Activated T-helper 1 cell treated with anti-CD3 and anti-CD28 coated beads, Interleukin-12 subunit alpha, Interleukin-12 subunit beta, Interleukin-2, Interleukin-4 antibody, amounts not matched to agents 30 ng/mL and 10 ng/mL and 1 ng/mL, durations not matched to agents 14 hours and 24 hours and 36 hours (primary cell): ENCODE measurements around the gene NADK2. TPM values are rescaled to one million over a fixed set of nuclear protein-coding genes. Genes with fewer than 3 reads are reported as not detected.

Experiments
- DNase-seq: peaks from one replicate; pipeline ENCODE4 v3.0.0; 2021; ENCODE audit warnings: low spot score
- H3K27ac Mint-ChIP-seq: one replicate; pipeline ENCODE4 v1.8.0; 2021; ENCODE audit warnings: mild to moderate bottlenecking, mixed read lengths
- H3K27me3 Mint-ChIP-seq: one replicate; pipeline ENCODE4 v1.8.0; 2022; ENCODE audit warnings: mild to moderate bottlenecking, moderate library complexity, mixed read lengths; ENCODE audit not compliant: insufficient read depth
- H3K36me3 Mint-ChIP-seq: one replicate; pipeline ENCODE4 v1.8.0; 2021; ENCODE audit warnings: low read depth, mixed read lengths
- H3K4me1 Mint-ChIP-seq: one replicate; pipeline ENCODE4 v1.8.0; 2021; ENCODE audit warnings: low read depth, mixed read lengths
- H3K4me3 Mint-ChIP-seq: one replicate; pipeline ENCODE4 v1.8.0; 2021; ENCODE audit warnings: mild to moderate bottlenecking, moderate library complexity, mixed read lengths
- H3K9me3 Mint-ChIP-seq: one replicate; pipeline ENCODE4 v1.8.0; 2021; ENCODE audit warnings: mixed read lengths
- intact Hi-C: fragments of 100-400 bp; cut with micrococcal nuclease; formaldehyde crosslinking; loops from one replicate; pipeline ENCODE4 v1.15.1; 2024
- total RNA-seq: library from RNA; stranded (reverse); gene quantifications from 2 replicates; pipeline ENCODE4 v1.2.3, GENCODE V29; 2022

The NADK2 gene
- total RNA-seq, 1 donor from 2014 or later: 21.7 TPM

DNA sequence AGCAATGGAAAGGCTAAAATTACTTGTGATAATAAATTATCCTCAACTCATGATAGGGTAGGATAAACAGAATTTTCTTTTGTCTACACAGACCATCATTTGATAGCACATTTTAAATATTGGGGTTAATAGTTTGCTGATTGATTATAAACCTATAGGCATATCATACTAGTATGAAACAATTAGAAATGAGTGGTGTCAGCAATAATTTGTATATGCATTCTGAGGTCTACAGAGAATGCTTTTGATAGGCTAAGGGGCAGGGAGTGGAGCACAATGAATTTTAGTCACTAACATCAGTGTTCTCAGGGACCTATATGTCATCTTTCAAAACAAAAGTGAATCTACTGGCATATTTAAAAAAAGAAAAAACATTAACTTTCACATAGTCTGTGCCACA, 27.8 kb upstream of the NADK2 start:
- DNase-seq: no peak
- Mint-ChIP-seq H3K36me3 (no peaks in the 10 kb centered on the region), H3K9me3 (no peaks in the 10 kb centered on the region), H3K4me1 (no peaks in the 10 kb centered on the region), H3K27ac (no peak overlapping the region), H3K4me3 (no peak overlapping the region), H3K27me3 (peaks cover 4% of the 10 kb centered on the region)
- intact Hi-C loops: no loop called here

GRCh38 chr5:36267905-36268304, 26.2 kb upstream of the NADK2 start:
- H3K27me3 Mint-ChIP-seq: peaks cover 5% of the 10 kb centered on the region
- intact Hi-C loops: no loop called here

DNA sequence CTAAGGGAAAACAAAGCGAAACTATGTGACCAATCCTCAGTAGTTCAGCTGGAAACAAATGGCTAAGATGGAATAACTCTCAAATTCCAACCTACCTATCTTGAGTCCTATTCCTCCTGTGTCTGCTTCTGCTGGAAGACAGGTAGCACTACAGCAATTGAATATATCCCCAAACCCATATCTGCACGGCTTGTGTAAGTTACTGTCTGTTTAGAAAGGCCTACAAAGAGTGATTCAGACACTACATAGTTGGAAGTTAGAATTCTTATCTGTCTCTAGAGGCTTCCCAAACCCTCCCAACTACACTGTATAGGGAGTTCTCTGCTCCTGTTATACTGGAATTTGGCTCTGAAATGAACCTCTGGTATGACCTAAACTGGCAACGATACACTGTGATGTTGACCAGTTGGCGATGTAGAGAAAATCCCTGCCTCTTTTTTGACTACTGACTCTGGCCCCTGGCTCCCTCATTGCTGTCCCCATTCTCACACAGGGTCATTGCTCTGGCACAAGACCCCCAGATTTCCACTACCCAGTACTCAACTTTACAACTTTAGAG, 22.6 kb upstream of the NADK2 start:
- no peaks in the 10 kb centered on the region for H3K9me3 Mint-ChIP-seq
- no peak overlapping the region for H3K27ac Mint-ChIP-seq
- intact Hi-C loops: loop anchor here (1.0 kb wide), 1 partner anchor 134 kb away; no protein-coding TSS in a partner anchor
- H3K27me3 Mint-ChIP-seq: peaks cover 22% of the 10 kb centered on the region
- no peak for DNase-seq
- H3K4me3 Mint-ChIP-seq: no peak overlapping the region
- H3K36me3 Mint-ChIP-seq: no peaks in the 10 kb centered on the region
- no peaks in the 10 kb centered on the region for H3K4me1 Mint-ChIP-seq

More at GRCh38 chr5:36267905-36268304, 26.2 kb upstream of the NADK2 start:
- no peaks in the 10 kb centered on the region for H3K4me1 Mint-ChIP-seq
- no peaks in the 10 kb centered on the region for H3K36me3 Mint-ChIP-seq
- no peak overlapping the region for H3K4me3 Mint-ChIP-seq
- no peak overlapping the region for H3K27ac Mint-ChIP-seq
- no peaks in the 10 kb centered on the region for H3K9me3 Mint-ChIP-seq
- no peak for DNase-seq

- intact Hi-C loops: no loop called here
- no peak overlapping the region for H3K27ac Mint-ChIP-seq
- no peaks in the 10 kb centered on the region for H3K36me3 Mint-ChIP-seq
- DNase-seq: no peak
- H3K27me3 Mint-ChIP-seq: peaks cover 22% of the 10 kb centered on the region
- no peak overlapping the region for H3K4me3 Mint-ChIP-seq
- H3K9me3 Mint-ChIP-seq: no peaks in the 10 kb centered on the region
- no peaks in the 10 kb centered on the region for H3K4me1 Mint-ChIP-seq
Observed at GRCh38 chr5:36261186-36261585, 19.5 kb upstream of the NADK2 start.

- no peak overlapping the region for H3K4me3 Mint-ChIP-seq
- intact Hi-C loops: no loop called here
- DNase-seq: no peak
- H3K4me1 Mint-ChIP-seq: no peaks in the 10 kb centered on the region
- H3K36me3 Mint-ChIP-seq: no peaks in the 10 kb centered on the region
- H3K27me3 Mint-ChIP-seq: peaks cover 24% of the 10 kb centered on the region
- no peak overlapping the region for H3K27ac Mint-ChIP-seq
- no peaks in the 10 kb centered on the region for H3K9me3 Mint-ChIP-seq
Observed at GRCh38 chr5:36253575-36253974, 11.8 kb upstream of the NADK2 start.

DNA sequence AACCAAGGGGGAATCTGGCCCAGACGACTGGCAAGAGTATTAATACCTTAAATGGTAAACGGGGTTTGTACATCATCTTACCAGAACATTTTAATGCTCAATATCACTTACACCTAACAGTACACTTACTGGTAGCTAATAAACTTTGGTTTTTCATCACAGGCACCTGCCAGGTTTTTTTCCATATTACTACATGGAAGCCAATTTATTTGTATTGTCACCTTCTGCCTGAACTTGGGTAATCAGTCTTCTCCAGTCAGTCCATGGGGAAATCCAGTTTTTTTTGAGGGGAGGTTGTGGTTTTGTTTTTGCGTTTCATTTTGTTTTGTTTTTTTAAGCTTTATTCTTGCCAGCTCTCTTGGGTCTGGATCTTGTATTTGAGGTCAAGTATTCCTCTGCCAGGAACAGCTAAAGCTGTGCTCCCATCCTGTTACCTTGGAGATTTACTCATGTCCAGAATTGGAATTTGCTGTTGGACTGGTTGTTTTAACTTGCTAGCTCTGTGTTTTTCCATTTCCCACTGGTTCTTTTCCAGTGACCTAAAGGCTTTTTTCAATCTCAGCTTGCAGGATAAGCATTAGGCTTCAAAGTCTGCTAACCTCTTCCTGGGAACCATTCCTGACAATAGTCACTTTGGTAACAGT, 11.1 kb upstream of the NADK2 start:
- DNase-seq: no peak
- H3K27ac Mint-ChIP-seq: no peak overlapping the region
- no peaks in the 10 kb centered on the region for H3K4me1 Mint-ChIP-seq
- intact Hi-C loops: no loop called here
- peaks cover 27% of the 10 kb centered on the region for H3K27me3 Mint-ChIP-seq
- no peaks in the 10 kb centered on the region for H3K9me3 Mint-ChIP-seq
- H3K36me3 Mint-ChIP-seq: no peaks in the 10 kb centered on the region
- H3K4me3 Mint-ChIP-seq: no peak overlapping the region

- no peaks in the 10 kb centered on the region for H3K36me3 Mint-ChIP-seq
- DNase-seq: no peak
- intact Hi-C loops: no loop called here
- no peaks in the 10 kb centered on the region for H3K9me3 Mint-ChIP-seq
- H3K27me3 Mint-ChIP-seq: peaks cover 36% of the 10 kb centered on the region
- H3K27ac Mint-ChIP-seq: no peak overlapping the region
- H3K4me1 Mint-ChIP-seq: no peaks in the 10 kb centered on the region
- no peak overlapping the region for H3K4me3 Mint-ChIP-seq
Observed at GRCh38 chr5:36251218-36251617, 9.5 kb upstream of the NADK2 start.

DNA sequence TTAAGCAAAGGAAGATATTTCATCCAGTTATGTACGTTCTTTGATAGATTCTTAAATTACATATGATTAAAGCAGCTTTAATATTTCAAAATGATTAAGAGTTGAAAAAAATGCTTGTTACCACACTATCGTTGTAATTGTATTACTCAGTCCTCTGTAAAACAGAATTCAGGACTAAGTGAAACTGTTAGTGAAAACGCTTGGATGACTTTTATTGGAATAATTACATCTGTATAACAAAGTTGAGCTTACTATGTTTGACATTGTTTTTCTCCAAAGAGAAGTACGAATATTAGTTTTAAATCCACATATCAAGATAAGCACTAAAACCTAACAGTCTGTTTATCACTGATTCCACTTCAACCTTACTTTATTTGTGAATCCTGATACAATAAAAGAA, 8.7 kb upstream of the NADK2 start:
- H3K27ac Mint-ChIP-seq: no peak overlapping the region
- intact Hi-C loops: no loop called here
- H3K27me3 Mint-ChIP-seq: peaks cover 33% of the 10 kb centered on the region
- no peak overlapping the region for H3K4me3 Mint-ChIP-seq
- no peaks in the 10 kb centered on the region for H3K9me3 Mint-ChIP-seq
- no peaks in the 10 kb centered on the region for H3K36me3 Mint-ChIP-seq
- H3K4me1 Mint-ChIP-seq: no peaks in the 10 kb centered on the region
- no peak for DNase-seq

DNA sequence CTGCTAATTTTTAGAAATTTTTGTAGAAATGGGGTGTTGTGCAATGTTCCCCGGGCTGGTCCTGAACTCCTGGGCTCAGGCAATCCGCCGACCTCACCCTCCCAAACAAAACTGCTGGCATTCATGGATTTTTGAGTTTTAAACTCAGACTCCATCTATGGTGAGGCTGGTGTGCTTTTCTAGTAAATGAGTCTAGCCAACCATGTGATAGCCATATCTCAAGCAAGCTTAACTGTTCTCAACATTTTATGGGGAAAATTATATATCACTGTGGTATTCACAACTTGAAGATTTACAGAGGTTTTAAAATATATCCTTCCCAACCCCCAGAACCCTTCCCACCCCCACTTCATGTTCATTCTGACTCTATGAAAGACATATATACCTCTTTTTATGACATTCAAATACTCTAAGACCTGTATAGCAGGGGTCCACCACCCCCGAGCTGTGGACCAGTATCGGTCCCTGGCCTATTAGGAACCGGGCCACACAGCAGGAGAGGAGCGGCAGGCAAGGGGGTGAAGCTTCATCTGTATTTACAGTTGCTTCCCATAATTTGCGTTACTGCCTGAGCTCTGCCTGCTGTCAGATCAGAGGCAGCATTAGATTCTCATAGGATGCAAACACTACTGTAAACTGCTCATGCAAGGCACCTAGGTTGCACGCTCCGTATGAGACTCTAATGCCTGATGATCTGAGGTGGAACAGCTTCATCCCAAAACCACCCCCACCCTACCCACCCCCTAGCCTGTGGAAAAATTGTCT, 4.5 kb upstream of the NADK2 start:
- Mint-ChIP-seq H3K4me1 (peaks cover 11% of the 10 kb centered on the region), H3K4me3 (no peak overlapping the region), H3K27ac (no peak overlapping the region), H3K9me3 (no peaks in the 10 kb centered on the region), H3K27me3 (peaks cover 26% of the 10 kb centered on the region), H3K36me3 (no peaks in the 10 kb centered on the region)
- no peak for DNase-seq
- intact Hi-C loops: loop anchor here (10.0 kb wide), 1 partner anchor 391 kb away; the partner anchor contains the start of gene IL7R

- intact Hi-C loops: loop anchor here (5.0 to 10.0 kb wide), 4 partner anchors 118 to 1128 kb away; partner anchors contain the start of genes IL7R, NUP155 and SPEF2
- peaks cover 17% of the 10 kb centered on the region for H3K27me3 Mint-ChIP-seq
- peak overlapping the region; percentile 42 for H3K27ac Mint-ChIP-seq
- DNase-seq: no peak
- peaks cover 3% of the 10 kb centered on the region for H3K36me3 Mint-ChIP-seq
- H3K4me1 Mint-ChIP-seq: peaks cover 30% of the 10 kb centered on the region
- no peaks in the 10 kb centered on the region for H3K9me3 Mint-ChIP-seq
- peak overlapping the region; percentile 54 for H3K4me3 Mint-ChIP-seq
Observed at GRCh38 chr5:36244076-36244475, 2.4 kb upstream of the NADK2 start.

- intact Hi-C loops: loop anchor here (5.0 to 10.0 kb wide), 4 partner anchors 119 to 1129 kb away; partner anchors contain the start of genes IL7R, NUP155 and SPEF2
- peaks cover 3% of the 10 kb centered on the region for H3K36me3 Mint-ChIP-seq
- H3K4me3 Mint-ChIP-seq: peak overlapping the region; percentile 54
- H3K27me3 Mint-ChIP-seq: peaks cover 17% of the 10 kb centered on the region
- no peaks in the 10 kb centered on the region for H3K9me3 Mint-ChIP-seq
- H3K4me1 Mint-ChIP-seq: peaks cover 31% of the 10 kb centered on the region
- peak overlapping the region; percentile 42 for H3K27ac Mint-ChIP-seq
- DNase-seq: no peak
Observed at GRCh38 chr5:36243653-36244052, 1.9 kb upstream of the NADK2 start.

- peaks cover 37% of the 10 kb centered on the region for H3K4me1 Mint-ChIP-seq
- intact Hi-C loops: loop anchor here (1.0 to 10.0 kb wide), 9 partner anchors 92 to 1328 kb away; partner anchors contain the start of genes BRIX1, DNAJC21, IL7R and LMBRD2
- H3K36me3 Mint-ChIP-seq: peaks cover 3% of the 10 kb centered on the region
- peaks cover 13% of the 10 kb centered on the region for H3K27me3 Mint-ChIP-seq
- DNase-seq: no peak
- peak overlapping the region; percentile 90 for H3K4me3 Mint-ChIP-seq
- peak overlapping the region; percentile 96 for H3K27ac Mint-ChIP-seq
- no peaks in the 10 kb centered on the region for H3K9me3 Mint-ChIP-seq
Observed at GRCh38 chr5:36242534-36243485, 1.1 kb upstream of the NADK2 start.
